DOHH2 (cell line): ENCODE data around the gene ARNT2.

ENCODE experiments used
- H3F3A ChIP-seq: fragments of 200-600 bp; sonication (generic), shearing (Covaris generic); 2 replicates; pipeline ENCODE4 v1.6.0; 2016; ENCODE audit warnings: antibody characterized with exemption, mild to moderate bottlenecking; ENCODE audit not compliant: control insufficient read depth, insufficient read depth
- H3K27ac ChIP-seq: fragments of 200-600 bp; sonication (generic); 2 replicates; pipeline ENCODE4 v1.5.1; 2014; ENCODE audit warnings: low read depth, mild to moderate bottlenecking, low read length, moderate library complexity
- H3K27me3 ChIP-seq: fragments of 200-600 bp; sonication (generic); 2 replicates; pipeline ENCODE4 v1.6.1; 2014; ENCODE audit warnings: mild to moderate bottlenecking, low read length, mixed read lengths; ENCODE audit not compliant: control insufficient read depth
- H3K36me3 ChIP-seq: fragments of 200-600 bp; sonication (generic); 2 replicates; pipeline ENCODE4 v1.6.1; 2014; ENCODE audit warnings: mild to moderate bottlenecking, low read length, moderate library complexity, mixed read lengths; ENCODE audit not compliant: control insufficient read depth
- H3K4me1 ChIP-seq: fragments of 200-600 bp; sonication (generic); 2 replicates; pipeline ENCODE4 v1.6.1; 2014; ENCODE audit warnings: mild to moderate bottlenecking, low read length, mixed read lengths; ENCODE audit not compliant: control insufficient read depth
- H3K4me2 ChIP-seq: fragments of 200-600 bp; sonication (generic); 2 replicates; pipeline ENCODE4 v1.6.0; 2014; ENCODE audit warnings: mild to moderate bottlenecking, low read length, moderate library complexity
- H3K4me3 ChIP-seq: fragments of 200-600 bp; sonication (generic); 2 replicates; pipeline ENCODE4 v1.5.1; 2014; ENCODE audit warnings: mild to moderate bottlenecking, low read length, mixed read lengths
- H3K79me2 ChIP-seq: fragments of 200-600 bp; sonication (generic); 2 replicates; pipeline ENCODE4 v1.6.1; 2014; ENCODE audit warnings: mild to moderate bottlenecking, low read length, mixed read lengths; ENCODE audit not compliant: control insufficient read depth
- H3K9me2 ChIP-seq: fragments of 200-600 bp; sonication (generic); replicated peaks from 2 replicates; pipeline ENCODE4 v1.6.1; 2014; ENCODE audit warnings: mild to moderate bottlenecking, low read length, mixed read lengths; ENCODE audit not compliant: control insufficient read depth
- H3K9me3 ChIP-seq: fragments of 200-600 bp; sonication (generic); 2 replicates; pipeline ENCODE4 v1.6.1; 2014; ENCODE audit warnings: antibody characterized with exemption, low read length, mixed read lengths; ENCODE audit not compliant: control insufficient read depth, insufficient read depth
- H4K20me1 ChIP-seq: fragments of 200-600 bp; sonication (generic); 2 replicates; pipeline ENCODE4 v1.6.0; 2014; ENCODE audit warnings: low read depth, mild to moderate bottlenecking, antibody characterized with exemption, low read length, moderate library complexity; ENCODE audit not compliant: control insufficient read depth, insufficient read depth
- EZH2phosphoT487 ChIP-seq: fragments of 200-600 bp; sonication (generic); IDR thresholded peaks from 2 replicates; pipeline ENCODE4 v1.6.1; 2017; ENCODE audit warnings: borderline replicate concordance, mild to moderate bottlenecking, antibody characterized with exemption, low read length, moderate library complexity, mixed read lengths
- TF ChIP-seq, protein P1 (sequence below): fragments of 200-600 bp; sonication (generic); IDR thresholded peaks from one replicate; pipeline ENCODE4 v1.5.1; 2014; ENCODE audit warnings: antibody characterized with exemption, mild to moderate bottlenecking, low read depth, low read length; ENCODE audit not compliant: poor library complexity, severe bottlenecking

The ARNT2 gene

DNA sequence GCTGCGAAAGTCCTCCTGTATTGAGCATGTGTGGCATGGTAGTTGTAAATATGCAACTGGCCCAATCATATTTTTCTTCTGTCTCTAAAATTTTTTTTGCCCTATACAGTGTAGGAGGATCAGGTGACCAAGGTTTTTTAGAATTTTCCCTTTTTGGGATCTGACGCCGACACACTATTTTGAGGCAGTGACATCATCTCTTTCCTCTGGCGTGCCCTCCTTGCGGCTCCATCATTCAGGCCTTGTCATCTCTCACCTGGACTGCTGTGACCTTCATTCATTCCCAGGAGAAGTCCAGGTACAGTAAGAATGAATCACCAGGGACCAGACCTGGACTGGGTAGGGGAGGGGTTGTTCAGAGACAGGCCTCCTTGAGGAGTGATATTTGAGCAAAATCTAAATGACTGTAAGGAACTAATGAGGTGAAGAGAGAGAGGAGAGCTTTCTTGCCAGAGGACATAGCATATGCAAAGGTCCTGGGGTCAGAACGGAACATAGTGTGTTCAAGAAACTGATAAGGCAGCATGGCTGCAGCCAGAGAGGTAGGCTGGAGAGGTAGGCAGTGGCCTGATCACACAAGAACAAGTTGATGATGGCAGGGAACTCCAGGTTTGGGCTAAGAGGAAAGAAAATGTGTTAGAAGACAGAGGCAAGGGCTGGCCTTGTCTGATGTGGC is 38.7 kb downstream of the ARNT2 start:
- no peaks in the 10 kb centered on the region for H3F3A ChIP-seq
- H3K36me3 ChIP-seq: no peaks in the 10 kb centered on the region
- H3K9me3 ChIP-seq: no peaks in the 10 kb centered on the region
- H3K79me2 ChIP-seq: no peaks in the 10 kb centered on the region
- no peaks in the 10 kb centered on the region for H3K9me2 ChIP-seq
- TF ChIP-seq, protein P1, sequence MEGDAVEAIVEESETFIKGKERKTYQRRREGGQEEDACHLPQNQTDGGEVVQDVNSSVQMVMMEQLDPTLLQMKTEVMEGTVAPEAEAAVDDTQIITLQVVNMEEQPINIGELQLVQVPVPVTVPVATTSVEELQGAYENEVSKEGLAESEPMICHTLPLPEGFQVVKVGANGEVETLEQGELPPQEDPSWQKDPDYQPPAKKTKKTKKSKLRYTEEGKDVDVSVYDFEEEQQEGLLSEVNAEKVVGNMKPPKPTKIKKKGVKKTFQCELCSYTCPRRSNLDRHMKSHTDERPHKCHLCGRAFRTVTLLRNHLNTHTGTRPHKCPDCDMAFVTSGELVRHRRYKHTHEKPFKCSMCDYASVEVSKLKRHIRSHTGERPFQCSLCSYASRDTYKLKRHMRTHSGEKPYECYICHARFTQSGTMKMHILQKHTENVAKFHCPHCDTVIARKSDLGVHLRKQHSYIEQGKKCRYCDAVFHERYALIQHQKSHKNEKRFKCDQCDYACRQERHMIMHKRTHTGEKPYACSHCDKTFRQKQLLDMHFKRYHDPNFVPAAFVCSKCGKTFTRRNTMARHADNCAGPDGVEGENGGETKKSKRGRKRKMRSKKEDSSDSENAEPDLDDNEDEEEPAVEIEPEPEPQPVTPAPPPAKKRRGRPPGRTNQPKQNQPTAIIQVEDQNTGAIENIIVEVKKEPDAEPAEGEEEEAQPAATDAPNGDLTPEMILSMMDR: no peak
- TF ChIP-seq EZH2phosphoT487: no peak
- no peaks in the 10 kb centered on the region for H3K4me1 ChIP-seq
- no peak overlapping the region for H3K27ac ChIP-seq
- H3K27me3 ChIP-seq: 0 out of 2 replicates have a peak, but pooled peaks cover 4% of the 10 kb centered on the region
- H3K4me2 ChIP-seq: no peak overlapping the region
- no peak overlapping the region for H3K4me3 ChIP-seq
- no peaks in the 10 kb centered on the region for H4K20me1 ChIP-seq

DNA sequence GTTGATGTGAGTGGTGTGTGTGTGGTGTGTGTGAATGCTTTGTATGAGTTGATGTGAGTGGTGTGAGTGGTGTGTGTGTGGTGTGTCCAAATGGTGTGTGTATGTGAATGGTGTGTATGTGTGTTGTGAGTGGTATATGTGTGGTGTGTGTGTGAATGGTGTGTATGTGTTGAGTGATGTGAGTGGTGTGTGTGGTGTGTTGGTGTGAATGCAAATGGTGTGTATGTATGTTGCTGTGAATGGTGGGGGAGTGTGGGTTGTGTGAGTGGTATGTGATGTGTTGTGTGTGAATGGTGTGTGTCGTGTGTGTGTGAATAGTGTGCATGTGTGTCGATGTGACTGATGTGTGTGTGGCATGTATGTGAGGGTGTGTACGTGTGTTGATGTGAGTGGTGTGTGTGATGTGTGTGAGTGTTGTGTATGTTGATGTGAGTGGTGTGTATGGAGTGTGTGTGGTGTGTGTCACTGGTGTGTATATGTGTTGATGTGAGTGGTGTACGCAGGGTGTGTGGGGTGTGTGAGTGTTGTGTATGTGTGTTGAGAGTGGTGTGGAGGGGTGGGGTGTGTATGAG is 40.6 kb downstream of the ARNT2 start:
- no peaks in the 10 kb centered on the region for H3K4me1 ChIP-seq
- H3K36me3 ChIP-seq: no peaks in the 10 kb centered on the region
- H3F3A ChIP-seq: no peaks in the 10 kb centered on the region
- no peaks in the 10 kb centered on the region for H4K20me1 ChIP-seq
- H3K4me3 ChIP-seq: no peak overlapping the region
- no peaks in the 10 kb centered on the region for H3K9me3 ChIP-seq
- no peak overlapping the region for H3K27ac ChIP-seq
- TF ChIP-seq, protein P1: no peak
- no peak for TF ChIP-seq EZH2phosphoT487
- no peaks in the 10 kb centered on the region for H3K79me2 ChIP-seq
- no peaks in the 10 kb centered on the region for H3K9me2 ChIP-seq
- H3K4me2 ChIP-seq: no peak overlapping the region
- 0 out of 2 replicates have a peak, but pooled peaks cover 4% of the 10 kb centered on the region for H3K27me3 ChIP-seq

DNA sequence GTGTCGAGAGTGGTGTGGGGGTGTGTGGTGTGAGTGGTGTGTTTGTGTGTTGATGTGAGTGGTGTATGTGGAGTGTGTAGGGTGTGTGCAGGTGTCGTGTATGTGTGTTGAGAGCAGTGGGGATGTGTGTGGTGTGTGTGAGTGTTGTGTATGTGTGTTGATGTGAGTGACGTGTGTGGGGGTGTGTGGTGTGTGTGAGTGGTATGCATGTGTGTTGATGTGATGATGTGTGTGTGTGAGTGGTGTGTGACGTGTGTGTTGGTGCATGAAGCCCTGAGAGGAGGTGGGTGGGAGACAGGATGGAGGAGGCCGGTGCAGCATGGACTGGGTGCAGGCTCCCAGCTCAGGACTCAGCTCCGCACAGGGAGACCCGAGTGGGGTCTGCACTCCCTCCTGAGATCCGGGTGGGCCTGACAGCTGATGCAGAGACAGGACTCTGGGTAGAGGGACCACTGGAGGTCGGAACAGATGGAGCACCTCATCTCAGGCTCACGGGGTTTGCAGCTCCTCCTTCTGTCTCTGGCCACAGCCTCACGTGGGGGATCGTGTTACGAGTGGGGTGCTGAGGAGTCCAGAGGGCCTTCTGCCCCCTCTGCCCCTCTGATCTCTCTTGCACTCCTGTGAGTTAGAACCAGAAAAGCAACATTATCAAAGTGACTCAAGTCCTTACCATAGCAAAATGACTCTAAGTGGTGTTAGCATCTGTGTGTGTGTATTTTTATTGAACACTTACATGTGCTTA is 41.3 kb downstream of the ARNT2 start:
- H3K36me3 ChIP-seq: no peaks in the 10 kb centered on the region
- H3K4me3 ChIP-seq: no peak overlapping the region
- H3K79me2 ChIP-seq: no peaks in the 10 kb centered on the region
- H3K9me2 ChIP-seq: no peaks in the 10 kb centered on the region
- H4K20me1 ChIP-seq: no peaks in the 10 kb centered on the region
- H3K4me1 ChIP-seq: no peaks in the 10 kb centered on the region
- no peaks in the 10 kb centered on the region for H3F3A ChIP-seq
- no peaks in the 10 kb centered on the region for H3K9me3 ChIP-seq
- no peak overlapping the region for H3K4me2 ChIP-seq
- TF ChIP-seq, protein P1: no peak
- TF ChIP-seq EZH2phosphoT487: no peak
- no peaks in the 10 kb centered on the region for H3K27me3 ChIP-seq
- no peak overlapping the region for H3K27ac ChIP-seq
